GM21381 (cell line): ENCODE measurements around the gene GNPDA2.

Experiments used
- ATAC-seq: cut with Tn5 transposase; IDR thresholded peaks from one replicate; pipeline ENCODE4 v1.9.1; 2021; ENCODE audit warnings: mild to moderate bottlenecking, moderate library complexity; ENCODE audit not compliant: unreplicated experiment

Gene GNPDA2

GRCh38 chr4:44684648-44685047 lies 41.7 kb downstream of the GNPDA2 start:
- ATAC-seq, result no peak

GRCh38 chr4:44679060-44679459 lies 47.3 kb downstream of the GNPDA2 start:
- no peak for ATAC-seq

DNA sequence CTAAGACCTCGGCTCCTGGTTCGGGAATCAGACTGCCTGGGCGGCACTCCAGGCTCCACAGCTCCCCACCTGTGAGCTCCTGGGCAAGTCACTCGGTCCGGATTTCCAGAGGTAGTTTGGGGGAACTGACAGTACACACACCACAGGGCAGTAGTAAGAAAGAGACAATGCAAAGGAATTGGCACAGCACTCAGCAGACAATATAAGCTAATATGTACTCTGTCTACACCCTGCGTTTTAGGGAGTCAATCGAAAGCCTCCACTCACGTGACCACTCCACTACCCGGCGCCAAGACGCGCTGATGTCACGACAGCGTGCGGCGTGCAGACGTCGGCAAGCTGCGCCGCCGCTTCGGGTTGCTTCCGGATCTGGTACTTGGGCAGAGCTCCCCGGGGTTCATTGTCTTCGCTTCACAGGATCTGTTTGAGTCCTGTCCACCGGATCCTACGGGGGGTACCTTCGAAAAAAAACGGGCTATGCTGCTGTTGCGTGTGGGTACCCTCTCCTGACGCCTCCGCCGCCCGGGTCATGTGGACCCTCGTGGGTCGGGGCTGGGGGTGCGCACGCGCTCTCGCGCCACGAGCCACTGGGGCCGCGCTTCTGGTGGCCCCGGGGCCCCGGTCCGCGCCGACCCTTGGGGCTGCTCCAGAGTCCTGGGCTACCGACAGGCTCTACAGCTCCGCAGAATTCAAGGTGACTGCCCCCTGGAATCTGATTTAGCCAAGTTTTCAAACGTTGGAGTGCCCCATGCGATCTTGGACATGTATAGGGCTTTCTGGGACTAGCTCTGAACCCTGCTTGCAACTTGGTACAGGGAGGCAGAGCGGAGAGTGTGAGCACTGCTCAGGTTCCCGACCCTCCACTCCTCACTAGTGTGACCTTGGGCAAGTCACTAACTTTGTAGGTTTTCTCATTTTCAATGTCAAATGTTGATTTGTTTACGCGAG lies 48.0 kb downstream of the GNPDA2 start, which contains the start of gene GUF1:
Gene GUF1, plus strand, starts transcription at position 327 of the 948 bp plus-strand sequence. Its CDS starts 203 bp downstream, at position 530.
- ATAC-seq, result peak; percentile 95

- no peak for ATAC-seq
Measured at GRCh38 chr4:44675366-44675765, 51.0 kb downstream of the GNPDA2 start.

DNA sequence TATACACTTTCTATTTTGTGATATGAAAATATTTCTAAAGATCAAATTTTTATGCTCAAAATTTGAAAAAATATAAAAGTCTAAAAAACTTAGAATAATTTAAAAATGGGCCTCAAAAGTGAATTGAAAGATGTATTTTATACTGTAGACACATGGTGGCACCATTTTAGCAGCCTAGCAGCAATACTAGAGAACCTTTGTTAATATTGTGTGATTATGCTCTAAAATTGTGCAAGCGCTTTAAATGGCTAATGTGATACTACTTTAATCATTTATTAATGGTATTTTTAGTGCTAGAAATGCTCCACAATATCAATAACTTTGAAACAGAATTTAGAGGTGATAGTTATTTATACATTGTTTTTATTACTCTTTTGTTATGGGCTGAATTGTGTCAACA lies 51.9 kb downstream of the GNPDA2 start:
- no peak for ATAC-seq

DNA sequence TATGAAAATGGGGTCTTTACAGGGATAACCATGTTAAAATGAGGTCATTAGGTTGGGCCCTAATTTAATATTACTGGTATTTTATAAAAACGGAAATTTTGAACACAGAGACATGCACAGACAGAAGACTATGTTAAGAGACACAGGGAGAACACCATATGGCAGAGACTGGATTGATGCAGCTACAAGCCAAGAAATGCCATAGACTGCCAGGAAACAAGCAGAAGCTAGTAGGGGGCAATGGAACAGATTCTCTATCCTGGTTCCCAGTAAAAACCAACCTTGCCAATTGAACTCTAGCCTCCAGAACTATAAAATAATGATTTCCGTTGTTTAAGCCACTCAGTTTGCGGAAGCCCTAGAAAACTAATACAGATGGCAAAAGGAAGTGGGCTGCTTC lies 54.7 kb downstream of the GNPDA2 start:
- no peak for ATAC-seq

GRCh38 chr4:44670506-44671199 lies 55.7 kb downstream of the GNPDA2 start:
- no peak for ATAC-seq

GRCh38 chr4:44668526-44668925 lies 57.8 kb downstream of the GNPDA2 start:
- no peak for ATAC-seq

DNA sequence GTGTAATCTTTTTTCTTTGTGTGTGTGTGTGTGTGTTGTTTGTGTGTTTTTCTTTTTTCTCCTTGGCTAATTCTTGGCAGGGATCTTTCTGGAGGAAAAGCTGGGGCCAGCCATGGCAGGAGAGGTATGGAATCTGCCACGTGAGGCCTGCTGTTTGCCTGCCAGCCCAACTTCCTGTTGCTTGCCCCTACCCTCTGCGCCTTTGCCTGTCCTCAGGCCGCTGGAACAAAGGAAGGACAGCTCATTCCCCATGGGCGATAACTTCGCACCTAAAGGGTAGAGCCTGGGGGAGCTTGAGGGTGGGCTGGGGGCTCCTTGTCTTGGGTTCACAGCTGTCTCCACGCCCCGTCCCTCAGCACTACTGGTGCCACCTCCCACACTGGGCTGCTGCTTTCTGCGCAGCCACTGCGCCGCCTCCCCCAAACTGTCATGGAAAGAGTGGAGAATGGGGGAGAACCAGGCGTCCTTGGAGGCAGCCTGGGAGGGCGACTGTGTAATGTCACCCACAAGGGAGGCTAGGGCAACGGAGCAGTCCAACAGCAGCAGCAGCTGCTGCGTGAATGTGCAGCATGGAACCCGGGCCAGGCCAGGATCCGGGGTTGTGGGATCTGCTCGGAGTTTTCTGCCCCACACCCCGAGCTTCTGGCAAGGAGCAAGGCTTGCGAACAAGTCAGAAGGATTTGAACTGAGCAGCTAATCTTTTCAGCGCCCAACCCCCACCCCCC lies 62.7 kb downstream of the GNPDA2 start:
- ATAC-seq, result no peak

- ATAC-seq, result peak; percentile 70
Measured at GRCh38 chr4:44662623-44663005, 63.7 kb downstream of the GNPDA2 start.

GRCh38 chr4:44661940-44662622 lies 64.3 kb downstream of the GNPDA2 start:
- peak; percentile 16 for ATAC-seq

- no peak for ATAC-seq
Measured at GRCh38 chr4:44660396-44660795, 66.0 kb downstream of the GNPDA2 start.

DNA sequence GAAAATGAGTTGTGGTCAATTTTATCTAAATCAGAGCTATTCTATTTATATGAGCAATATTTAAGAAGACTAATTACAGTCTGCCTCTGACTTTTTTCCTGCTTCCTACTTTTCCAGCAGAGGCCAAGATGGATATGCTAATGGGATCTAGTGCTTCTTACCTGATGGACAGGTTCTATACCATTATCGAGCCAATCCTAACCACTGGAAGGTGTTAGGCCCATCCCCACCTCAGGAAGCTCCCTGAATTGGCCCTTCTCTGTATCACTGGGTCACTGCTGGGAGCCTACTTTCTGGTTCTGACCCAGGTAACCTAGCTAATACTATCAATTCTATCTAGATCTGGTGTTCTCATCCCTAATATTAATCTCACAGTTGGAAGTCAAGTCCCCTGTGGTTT lies 74.4 kb downstream of the GNPDA2 start:
- no peak for ATAC-seq
